Measurements from ENCODE around the gene SYPL2. TPM values are rescaled to one million over a fixed set of nuclear protein-coding genes. Genes with fewer than 3 reads are reported as not detected.

SYPL2 gene
- total RNA-seq, 4 donors from 2014 or later: 0.27 to 1.8 (median 0.38) TPM; not detected in 1

- WGBS, 2 donors: 68 to 83% methylated on average over 3 of the region's 3 CpGs
- intact Hi-C loops (cut with DNase I; ENCODE audit: low total_unique reads): no loop called here
- H3K4me3 ChIP-seq (ENCODE audit: low read depth, poor library complexity, severe bottlenecking): no peak overlapping the region
- no peak for TF ChIP-seq CTCF (IDR thresholded peaks at IDR 0.05)
- no peak for TF ChIP-seq POLR2A (IDR thresholded peaks at IDR 0.05)
- DNase-seq (ENCODE audit: low spot score in 2 of 2): no peak
These were observed 48.5 kb downstream of the SYPL2 start for GRCh38 chr1:109514846-109515245.

- TF ChIP-seq CTCF (IDR thresholded peaks at IDR 0.05): no peak
- no peak for TF ChIP-seq POLR2A (IDR thresholded peaks at IDR 0.05)
- H3K4me3 ChIP-seq (ENCODE audit: low read depth, poor library complexity, severe bottlenecking): no peak overlapping the region
- WGBS, 2 donors: 87 to 89% methylated on average over 5 of the region's 5 CpGs
- no peak for DNase-seq (ENCODE audit: low spot score in 2 of 2)
- intact Hi-C loops (cut with DNase I; ENCODE audit: low total_unique reads): no loop called here
These were observed 50.5 kb downstream of the SYPL2 start for GRCh38 chr1:109516872-109517271.

- no peak overlapping the region for H3K4me3 ChIP-seq (ENCODE audit: low read depth, poor library complexity, severe bottlenecking)
- DNase-seq (ENCODE audit: low spot score in 2 of 2): no peak
- TF ChIP-seq CTCF (IDR thresholded peaks at IDR 0.05) (no peak), POLR2A (IDR thresholded peaks at IDR 0.05) (no peak)
- intact Hi-C loops (cut with DNase I; ENCODE audit: low total_unique reads): no loop called here
- 79 to 88% methylated on average over 5 of the region's 5 CpGs for WGBS, 2 donors
These were observed 51.0 kb downstream of the SYPL2 start for GRCh38 chr1:109517337-109517736.

GRCh38 chr1:109521002-109521951 is 54.9 kb downstream of the SYPL2 start:
- TF ChIP-seq POLR2A (IDR thresholded peaks at IDR 0.05): no peak
- no peak for TF ChIP-seq CTCF (IDR thresholded peaks at IDR 0.05)
- H3K4me3 ChIP-seq (ENCODE audit: low read depth, poor library complexity, severe bottlenecking): no peak overlapping the region
- intact Hi-C loops (cut with DNase I; ENCODE audit: low total_unique reads): no loop called here
- 65 to 66% methylated on average over 14 of the region's 14 CpGs for WGBS, 2 donors
- DNase-seq (ENCODE audit: low spot score in 2 of 2): no peak

- 84 to 85% methylated on average over 7 of the region's 7 CpGs for WGBS, 2 donors
- intact Hi-C loops (cut with DNase I; ENCODE audit: low total_unique reads): no loop called here
- DNase-seq (ENCODE audit: low spot score in 2 of 2): no peak
- no peak overlapping the region for H3K4me3 ChIP-seq (ENCODE audit: low read depth, poor library complexity, severe bottlenecking)
- TF ChIP-seq POLR2A (IDR thresholded peaks at IDR 0.05): no peak
- TF ChIP-seq CTCF (IDR thresholded peaks at IDR 0.05): no peak
These were observed 55.7 kb downstream of the SYPL2 start for GRCh38 chr1:109522026-109522425.

All from lower leg skin (tissue), 4 donors.